GM21423 (cell line): ENCODE results near the gene FBXL7.

Experiments
- ATAC-seq: cut with Tn5 transposase; IDR thresholded peaks from one replicate; pipeline ENCODE4 v1.9.1; 2021; ENCODE audit warnings: mild to moderate bottlenecking, moderate library complexity; ENCODE audit not compliant: unreplicated experiment

FBXL7 gene

GRCh38 chr5:15700373-15700772 is 200.4 kb downstream of the FBXL7 start:
- no peak for ATAC-seq

GRCh38 chr5:15702102-15702501 is 202.1 kb downstream of the FBXL7 start:
- no peak for ATAC-seq

DNA sequence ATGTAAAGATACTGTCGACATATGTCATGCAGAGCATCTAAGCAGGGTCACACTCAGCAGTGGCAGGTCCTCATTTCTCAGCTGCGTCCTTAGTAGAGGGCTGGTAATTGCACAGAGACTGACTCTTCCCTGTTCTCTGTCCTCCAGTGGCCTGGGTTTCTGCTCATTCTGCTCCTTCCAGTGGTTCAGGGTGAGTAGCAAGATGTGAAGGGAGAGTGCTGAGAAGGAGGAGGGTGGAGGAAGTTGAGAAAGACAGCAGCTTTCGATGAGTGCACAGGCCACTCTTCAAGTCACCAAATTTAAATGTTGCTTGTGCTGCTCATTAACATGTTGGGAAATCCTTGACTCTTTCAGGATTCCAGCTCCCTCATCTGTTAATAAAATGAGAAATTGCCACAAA is 203.9 kb downstream of the FBXL7 start:
- no peak for ATAC-seq

DNA sequence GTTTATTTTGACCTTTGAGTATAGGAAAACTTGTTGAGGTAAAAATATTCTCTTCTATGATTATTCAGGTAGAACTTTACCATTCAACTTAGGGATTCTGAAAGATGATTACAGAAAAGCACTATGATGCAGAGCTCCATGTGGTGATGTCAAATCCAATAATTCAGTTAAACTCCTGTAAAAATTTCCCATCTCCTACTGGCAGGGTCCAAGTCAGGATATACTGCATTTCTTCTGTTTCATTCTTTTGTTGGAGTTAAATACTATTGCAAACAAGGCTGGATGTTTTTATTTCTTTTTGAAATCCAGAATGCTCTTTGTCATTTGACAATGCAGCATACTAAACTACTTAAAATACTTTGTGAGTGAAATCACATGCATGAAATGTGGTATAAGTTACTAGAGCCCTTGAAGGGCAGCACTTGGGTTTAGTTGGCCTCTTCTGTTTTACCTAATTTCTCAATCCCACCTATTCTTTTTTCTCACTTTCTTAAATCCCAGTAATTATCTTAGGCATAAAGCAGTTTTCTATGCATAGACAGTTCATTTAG is 204.5 kb downstream of the FBXL7 start:
- no peak for ATAC-seq

- no peak for ATAC-seq
Observed at GRCh38 chr5:15707631-15708030, 207.7 kb downstream of the FBXL7 start.

- ATAC-seq = no peak
Observed at GRCh38 chr5:15711892-15712291, 211.9 kb downstream of the FBXL7 start.

DNA sequence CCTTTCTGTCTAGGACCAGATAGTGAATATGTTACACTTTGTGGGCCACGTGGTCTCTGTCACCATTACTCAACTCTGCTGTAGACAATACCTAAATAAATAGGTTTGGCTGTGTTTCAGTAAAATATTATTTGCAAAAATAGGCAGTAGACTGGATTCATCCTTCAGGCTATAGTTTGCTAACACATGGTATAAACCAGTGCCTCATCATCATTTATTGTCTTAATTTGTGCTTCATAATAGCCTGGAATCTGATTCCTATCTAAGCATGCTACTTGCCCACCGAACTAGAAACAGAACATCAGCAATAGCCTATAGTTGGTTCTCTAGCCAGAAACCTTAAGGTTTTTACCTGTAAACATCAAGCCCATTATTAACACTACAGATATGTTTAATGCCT is 215.6 kb downstream of the FBXL7 start:
- no peak for ATAC-seq

DNA sequence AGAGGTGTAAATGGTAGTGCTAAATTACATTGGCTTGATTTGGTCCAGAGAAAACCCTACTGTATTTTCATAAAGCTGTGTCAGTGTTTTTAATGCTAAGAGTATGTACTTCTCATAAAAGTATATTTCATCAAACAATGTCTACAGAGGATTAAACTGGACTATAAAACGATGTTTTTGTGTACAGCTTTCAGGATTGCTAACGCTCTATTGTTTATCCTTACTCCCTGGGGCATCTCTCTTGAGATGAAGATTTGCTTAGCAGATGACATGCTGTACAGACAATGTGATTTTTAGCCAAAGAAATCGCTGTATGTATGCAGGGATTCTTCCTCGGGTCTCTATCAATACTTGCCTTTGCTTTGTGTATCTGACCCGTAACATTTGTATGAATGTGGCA is 216.0 kb downstream of the FBXL7 start:
- ATAC-seq = no peak

GRCh38 chr5:15717001-15717400 is 217.0 kb downstream of the FBXL7 start:
- ATAC-seq = no peak

GRCh38 chr5:15718421-15719179 is 218.6 kb downstream of the FBXL7 start:
- ATAC-seq = no peak

GRCh38 chr5:15719784-15720183 is 219.8 kb downstream of the FBXL7 start:
- no peak for ATAC-seq

- no peak for ATAC-seq
Observed at GRCh38 chr5:15720515-15720914, 220.5 kb downstream of the FBXL7 start.

- ATAC-seq = no peak
Observed at GRCh38 chr5:15722305-15722704, 222.3 kb downstream of the FBXL7 start.

- no peak for ATAC-seq
Observed at GRCh38 chr5:15727375-15727774, 227.4 kb downstream of the FBXL7 start.

DNA sequence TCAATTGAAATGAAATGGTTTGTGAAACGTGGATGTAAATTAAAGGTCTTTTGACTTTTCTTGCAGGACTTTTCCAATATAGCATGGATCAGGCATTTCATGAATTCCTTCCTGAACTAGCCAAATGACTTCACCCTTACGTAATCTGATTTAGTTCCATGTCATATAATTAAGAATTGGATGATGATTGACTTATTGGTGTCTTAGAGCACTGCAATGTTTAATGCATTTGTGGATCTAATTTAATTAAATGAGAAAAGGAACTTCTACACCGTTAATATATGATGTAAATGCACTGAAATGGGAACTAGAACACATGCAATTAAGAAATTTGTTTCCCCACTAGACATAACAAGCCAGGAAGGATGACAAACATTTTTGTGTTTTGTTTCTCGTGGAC is 228.8 kb downstream of the FBXL7 start:
- no peak for ATAC-seq

- no peak for ATAC-seq
Observed at GRCh38 chr5:15731699-15732098, 231.7 kb downstream of the FBXL7 start.

DNA sequence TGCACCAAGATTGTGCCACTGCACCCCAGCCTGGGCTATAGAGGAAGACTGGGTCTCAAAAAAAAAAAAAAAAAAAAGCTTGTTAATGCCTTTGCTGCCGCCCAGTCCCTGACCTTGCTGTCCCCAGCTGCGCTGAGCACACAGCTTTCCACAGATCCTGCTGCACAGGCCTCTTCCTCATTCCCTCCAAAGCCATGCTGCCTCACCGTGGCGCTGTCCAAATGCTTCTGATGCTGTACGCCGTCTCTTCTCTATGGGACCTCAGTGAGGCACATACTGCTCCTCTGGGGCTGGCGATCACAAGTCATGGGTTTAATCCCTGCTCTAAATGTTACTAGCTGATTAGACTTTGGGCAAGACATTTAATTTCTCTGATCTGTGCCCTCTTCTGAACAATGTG is 234.1 kb downstream of the FBXL7 start:
- no peak for ATAC-seq

DNA sequence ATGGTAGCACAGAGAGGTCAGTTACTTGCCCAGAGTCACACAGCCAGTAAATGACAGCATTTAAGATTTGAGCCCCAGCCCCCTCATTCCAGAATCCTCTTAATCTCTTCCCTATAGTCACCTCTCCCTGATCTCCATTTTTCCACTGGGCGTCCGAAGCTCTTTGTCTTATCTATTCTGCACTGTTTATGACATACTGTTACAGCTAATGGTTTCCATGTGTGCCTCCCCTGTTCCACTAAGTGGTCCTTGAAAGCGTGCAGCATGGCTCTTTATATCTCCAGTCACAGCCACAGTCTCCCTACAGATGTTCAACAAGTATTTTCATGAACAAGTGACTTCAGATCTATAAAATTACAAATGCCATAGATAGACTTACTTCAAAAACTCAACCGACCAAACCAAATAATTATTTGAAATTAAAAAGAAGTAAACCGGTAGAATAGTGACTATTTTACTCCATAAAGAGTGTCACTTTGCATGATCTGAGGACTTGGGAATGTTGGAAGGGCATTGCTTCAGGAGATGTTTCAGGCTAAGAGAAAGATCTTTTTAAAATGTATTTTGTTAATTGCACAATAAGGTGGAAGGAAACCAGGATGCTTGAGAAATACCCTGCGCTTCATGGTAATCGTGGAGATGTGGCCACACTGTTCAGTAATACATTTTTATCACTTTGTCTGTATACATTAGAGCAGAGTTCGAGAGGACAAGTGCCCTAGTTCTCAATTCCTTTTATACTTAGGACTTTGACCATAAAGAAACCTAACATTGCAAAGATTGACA is 237.2 kb downstream of the FBXL7 start:
- ATAC-seq = no peak

DNA sequence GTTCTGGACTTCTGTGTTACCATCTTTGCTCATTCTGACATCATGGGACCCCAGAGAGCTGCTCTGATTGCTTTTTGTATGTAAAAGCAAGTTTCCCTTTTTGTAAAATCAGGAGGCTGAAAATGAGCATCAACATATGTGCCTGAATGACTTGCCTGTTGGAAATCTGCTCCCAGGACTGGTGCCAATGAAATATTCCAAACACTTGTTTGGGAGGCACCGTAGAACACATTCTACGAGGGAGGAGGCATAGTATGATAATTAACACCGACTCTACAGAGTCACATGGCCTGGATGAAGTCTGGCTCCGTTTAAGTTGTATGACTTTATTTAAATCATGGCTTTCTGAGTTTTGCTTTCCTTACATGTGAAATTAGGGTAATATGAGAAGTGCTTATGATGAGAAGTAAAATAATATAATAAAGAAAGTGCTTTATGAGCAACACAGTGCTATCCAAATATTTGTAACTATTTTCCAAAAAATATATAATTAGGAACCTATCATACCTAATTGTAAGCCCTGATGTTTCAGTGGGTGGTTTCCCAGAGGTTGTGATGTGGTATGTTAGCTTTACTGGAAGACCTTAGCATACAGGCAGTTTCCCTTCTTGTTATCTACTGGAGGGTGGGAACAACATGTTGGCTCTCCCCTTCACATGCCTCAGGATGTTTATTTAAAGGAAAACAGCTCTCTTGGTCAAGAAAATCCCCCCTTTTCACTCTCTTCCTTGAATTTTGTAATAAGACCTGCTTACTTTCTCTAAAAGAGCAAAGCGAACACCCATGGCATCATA is 238.1 kb downstream of the FBXL7 start:
- no peak for ATAC-seq

DNA sequence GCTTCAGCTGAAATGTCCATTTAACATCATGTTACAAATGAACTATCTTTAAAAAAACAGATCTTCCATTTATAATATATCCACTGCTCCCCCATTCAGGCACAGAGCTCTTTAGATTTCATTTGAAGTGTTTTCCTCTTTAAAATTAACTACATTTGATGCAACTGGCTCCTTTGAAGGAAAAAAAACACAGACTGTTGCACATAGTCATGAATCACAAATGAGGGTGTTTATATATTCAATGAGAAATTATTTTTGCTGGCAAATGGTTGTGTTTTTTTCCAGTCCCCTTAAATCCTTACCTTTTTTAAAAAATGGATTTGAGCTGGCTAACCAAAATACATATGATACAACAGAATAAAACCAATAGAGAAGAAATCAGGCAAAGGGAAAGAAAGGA is 240.4 kb downstream of the FBXL7 start:
- no peak for ATAC-seq

DNA sequence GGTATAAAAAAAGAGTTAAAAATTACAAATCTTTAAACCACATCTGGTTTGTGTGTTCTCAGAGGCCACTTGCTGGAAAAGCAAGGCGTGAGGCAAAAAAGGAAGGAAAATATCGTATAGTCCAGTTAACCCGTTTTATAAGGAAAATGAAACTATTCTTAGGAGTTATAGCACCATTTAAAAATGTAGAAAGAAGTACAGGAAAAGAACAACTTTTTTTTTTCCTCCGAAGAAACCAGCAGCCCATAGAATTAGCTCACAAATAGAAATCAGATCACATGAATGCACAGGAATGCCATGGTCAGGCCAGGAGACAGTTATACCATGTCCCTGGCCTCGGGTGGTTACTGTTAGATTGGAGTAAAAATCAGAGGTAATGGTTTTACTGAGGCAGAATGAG is 241.6 kb downstream of the FBXL7 start:
- no peak for ATAC-seq
